HG02884 (cell line): ENCODE measurements around the gene EPC1.
"Not testable (repeated sequence)": the region's sequence is repeated elsewhere in the genome, so short reads cannot be mapped to it uniquely, and the experiment has no call there.

ENCODE experiments used
- ATAC-seq: cut with Tn5 transposase; IDR thresholded peaks from one replicate; pipeline ENCODE4 v1.9.1; 2021; ENCODE audit warnings: mild to moderate bottlenecking, moderate library complexity; ENCODE audit not compliant: unreplicated experiment

EPC1 gene

GRCh38 chr10:32346551-32347362 lies at the start of gene EPC1:
EPC1 (minus strand) TSS chr10:32347158; CDS start chr10:32346915, 243 bp downstream.
- peak; percentile 67 for ATAC-seq

- no peak for ATAC-seq
Observed at GRCh38 chr10:32393911-32394310, 47.0 kb upstream of the EPC1 start.

- ATAC-seq = not testable (repeated sequence)
Observed at GRCh38 chr10:32392284-32392683, 45.3 kb upstream of the EPC1 start.

- no peak for ATAC-seq
Observed at GRCh38 chr10:32390193-32390592, 43.2 kb upstream of the EPC1 start.

GRCh38 chr10:32388258-32389027 lies 41.5 kb upstream of the EPC1 start:
- ATAC-seq = no peak

GRCh38 chr10:32386623-32387260 lies 39.8 kb upstream of the EPC1 start:
- ATAC-seq = no peak

- ATAC-seq = no peak
Observed at GRCh38 chr10:32384171-32384570, 37.2 kb upstream of the EPC1 start.

- ATAC-seq = no peak
Observed at GRCh38 chr10:32381165-32381564, 34.2 kb upstream of the EPC1 start.

GRCh38 chr10:32379950-32380551 lies 33.1 kb upstream of the EPC1 start:
- ATAC-seq = no peak

- peak; percentile 31 for ATAC-seq
Observed at GRCh38 chr10:32379318-32379949, 32.5 kb upstream of the EPC1 start.

- peak; percentile 90 for ATAC-seq
Observed at GRCh38 chr10:32378363-32379317, 31.7 kb upstream of the EPC1 start.

- ATAC-seq = peak; percentile 33
Observed at GRCh38 chr10:32377458-32378259, 30.7 kb upstream of the EPC1 start.

- ATAC-seq = no peak
Observed at GRCh38 chr10:32376771-32377170, 29.8 kb upstream of the EPC1 start.

- ATAC-seq = no peak
Observed at GRCh38 chr10:32376097-32376496, 29.1 kb upstream of the EPC1 start.

GRCh38 chr10:32375631-32376030 lies 28.7 kb upstream of the EPC1 start:
- no peak for ATAC-seq

GRCh38 chr10:32374605-32375004 lies 27.6 kb upstream of the EPC1 start:
- ATAC-seq = no peak

- ATAC-seq = no peak
Observed at GRCh38 chr10:32373496-32373895, 26.5 kb upstream of the EPC1 start.

- ATAC-seq = no peak
Observed at GRCh38 chr10:32373031-32373430, 26.1 kb upstream of the EPC1 start.
